ENCODE data around the gene SIN3B.
"Not testable (repeated sequence)": the region's sequence is repeated elsewhere in the genome, so short reads cannot be mapped to it uniquely, and the experiment has no call there.

Gene SIN3B, protein sequence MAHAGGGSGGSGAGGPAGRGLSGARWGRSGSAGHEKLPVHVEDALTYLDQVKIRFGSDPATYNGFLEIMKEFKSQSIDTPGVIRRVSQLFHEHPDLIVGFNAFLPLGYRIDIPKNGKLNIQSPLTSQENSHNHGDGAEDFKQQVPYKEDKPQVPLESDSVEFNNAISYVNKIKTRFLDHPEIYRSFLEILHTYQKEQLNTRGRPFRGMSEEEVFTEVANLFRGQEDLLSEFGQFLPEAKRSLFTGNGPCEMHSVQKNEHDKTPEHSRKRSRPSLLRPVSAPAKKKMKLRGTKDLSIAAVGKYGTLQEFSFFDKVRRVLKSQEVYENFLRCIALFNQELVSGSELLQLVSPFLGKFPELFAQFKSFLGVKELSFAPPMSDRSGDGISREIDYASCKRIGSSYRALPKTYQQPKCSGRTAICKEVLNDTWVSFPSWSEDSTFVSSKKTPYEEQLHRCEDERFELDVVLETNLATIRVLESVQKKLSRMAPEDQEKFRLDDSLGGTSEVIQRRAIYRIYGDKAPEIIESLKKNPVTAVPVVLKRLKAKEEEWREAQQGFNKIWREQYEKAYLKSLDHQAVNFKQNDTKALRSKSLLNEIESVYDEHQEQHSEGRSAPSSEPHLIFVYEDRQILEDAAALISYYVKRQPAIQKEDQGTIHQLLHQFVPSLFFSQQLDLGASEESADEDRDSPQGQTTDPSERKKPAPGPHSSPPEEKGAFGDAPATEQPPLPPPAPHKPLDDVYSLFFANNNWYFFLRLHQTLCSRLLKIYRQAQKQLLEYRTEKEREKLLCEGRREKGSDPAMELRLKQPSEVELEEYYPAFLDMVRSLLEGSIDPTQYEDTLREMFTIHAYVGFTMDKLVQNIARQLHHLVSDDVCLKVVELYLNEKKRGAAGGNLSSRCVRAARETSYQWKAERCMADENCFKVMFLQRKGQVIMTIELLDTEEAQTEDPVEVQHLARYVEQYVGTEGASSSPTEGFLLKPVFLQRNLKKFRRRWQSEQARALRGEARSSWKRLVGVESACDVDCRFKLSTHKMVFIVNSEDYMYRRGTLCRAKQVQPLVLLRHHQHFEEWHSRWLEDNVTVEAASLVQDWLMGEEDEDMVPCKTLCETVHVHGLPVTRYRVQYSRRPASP

DNA sequence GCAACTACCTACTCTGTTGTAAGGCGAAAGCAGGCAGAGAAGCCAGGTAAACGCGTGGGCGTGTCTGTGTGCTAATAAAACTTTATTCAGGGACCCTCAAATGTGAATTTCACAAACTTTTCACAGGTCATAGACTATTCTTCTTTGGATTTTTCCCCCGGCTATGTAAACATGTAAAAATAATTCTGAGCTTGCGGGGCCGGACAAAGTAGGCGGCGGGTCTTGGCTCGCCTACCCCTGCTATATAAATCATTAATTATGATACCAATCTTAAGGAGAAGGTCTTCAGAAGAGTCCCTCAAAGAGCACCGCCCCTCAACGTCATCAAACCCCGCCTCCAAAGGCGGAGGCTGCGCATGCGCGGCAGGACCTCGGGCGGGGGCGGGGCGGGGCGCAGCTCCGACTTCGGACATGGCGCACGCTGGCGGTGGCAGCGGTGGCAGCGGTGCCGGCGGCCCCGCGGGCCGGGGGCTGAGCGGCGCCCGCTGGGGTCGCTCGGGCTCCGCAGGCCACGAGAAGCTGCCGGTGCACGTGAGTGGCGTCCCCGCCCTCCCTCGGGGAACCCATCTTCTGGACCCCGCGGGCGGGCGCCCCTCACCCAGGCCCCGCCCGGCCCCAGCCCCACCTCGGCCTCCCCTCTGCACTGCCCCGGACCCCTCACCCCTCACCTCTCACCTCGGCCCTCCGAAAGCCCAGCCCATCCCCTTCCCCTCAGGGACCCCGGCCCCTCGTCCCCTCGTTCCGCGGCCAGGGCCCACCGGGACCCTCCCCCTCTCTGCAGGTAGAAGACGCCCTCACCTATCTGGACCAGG is at the start of gene SIN3B:
Gene SIN3B, plus strand, starts transcription at position 389 of the 812 bp plus-strand sequence. Its CDS starts 23 bp downstream, at position 412.
- peak; percentile 96 for DNase-seq (ENCODE audit: low read depth, low spot score)

DNA sequence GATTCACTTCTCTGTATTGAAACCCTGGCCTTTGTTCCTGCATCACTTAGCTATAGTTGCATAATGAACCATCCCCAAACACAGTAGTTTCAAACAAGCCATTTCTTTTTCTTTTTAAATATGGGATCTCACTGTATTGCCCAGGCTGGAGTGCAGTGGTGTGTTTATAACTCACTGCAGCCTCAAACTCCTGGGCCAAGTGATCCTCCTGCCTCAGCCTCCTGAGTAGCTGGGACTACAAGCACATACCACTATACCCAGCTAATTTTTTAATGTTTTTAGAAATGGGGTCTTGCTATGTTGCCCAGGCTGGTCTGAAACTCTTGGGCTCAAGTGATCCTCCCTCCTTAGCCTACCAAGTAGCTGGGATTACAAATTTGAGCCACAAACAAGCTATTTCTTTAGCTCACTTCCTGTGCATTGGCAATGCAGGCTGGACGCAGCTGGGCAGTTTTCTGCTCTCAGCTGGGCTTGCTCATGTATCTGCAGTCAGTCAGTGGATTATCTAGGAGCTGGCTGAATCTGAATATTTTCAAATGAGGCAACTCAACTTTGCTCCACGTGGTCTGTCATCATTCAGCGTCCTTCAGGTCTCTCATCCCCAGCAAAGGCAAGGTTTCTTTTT is 49.5 kb upstream of the SIN3B start:
- no peak for DNase-seq (ENCODE audit: low read depth, low spot score)

- no peak for DNase-seq (ENCODE audit: low read depth, low spot score)
These were observed 46.5 kb upstream of the SIN3B start for GRCh38 chr19:16782719-16783118.

DNA sequence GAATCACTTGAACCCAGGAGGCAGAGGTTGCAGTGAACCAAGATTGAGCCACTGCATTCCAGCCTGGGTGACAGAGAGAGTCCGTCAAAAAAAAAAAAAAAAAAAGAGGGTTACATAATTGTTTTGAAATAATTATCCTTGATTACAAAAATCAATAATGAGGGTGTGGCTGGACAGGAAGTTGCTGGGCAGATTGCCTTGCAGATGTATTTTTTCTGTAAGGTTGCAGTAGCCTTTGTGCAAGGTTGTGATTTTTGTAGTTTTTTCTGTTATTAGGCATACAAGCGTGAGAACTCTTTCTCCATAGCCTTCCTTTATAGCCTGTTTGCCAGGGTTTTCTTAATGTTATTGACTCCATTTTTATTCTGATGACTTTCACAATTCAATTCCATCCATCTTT is 40.7 kb upstream of the SIN3B start:
- DNase-seq (ENCODE audit: low read depth, low spot score): no peak

DNA sequence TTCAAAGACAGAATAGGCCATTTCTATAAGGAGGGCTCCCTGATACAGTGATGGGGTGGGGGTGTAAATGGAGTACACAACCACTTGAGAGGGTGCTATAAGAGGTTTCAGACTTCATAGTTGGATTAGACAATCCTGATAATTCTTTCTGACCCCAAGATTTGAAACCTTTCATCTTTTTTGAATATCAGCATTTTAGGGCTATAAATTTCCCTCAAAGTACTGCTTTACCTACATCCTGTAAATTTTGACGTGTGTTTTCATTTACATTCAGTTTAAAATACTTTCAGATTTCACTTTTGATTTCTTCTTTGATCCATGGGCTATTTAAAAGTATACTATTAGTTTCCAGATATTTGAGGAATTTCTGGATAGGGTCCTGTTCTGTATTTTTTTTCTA is 40.0 kb upstream of the SIN3B start:
- no peak for DNase-seq (ENCODE audit: low read depth, low spot score)

GRCh38 chr19:16790051-16790450 is 39.1 kb upstream of the SIN3B start:
- no peak for DNase-seq (ENCODE audit: low read depth, low spot score)

GRCh38 chr19:16791942-16792341 is 37.3 kb upstream of the SIN3B start:
- no peak for DNase-seq (ENCODE audit: low read depth, low spot score)

- DNase-seq (ENCODE audit: low read depth, low spot score): no peak
These were observed 34.4 kb upstream of the SIN3B start for GRCh38 chr19:16794456-16795441.

GRCh38 chr19:16795731-16796130 is 33.5 kb upstream of the SIN3B start:
- no peak for DNase-seq (ENCODE audit: low read depth, low spot score)

DNA sequence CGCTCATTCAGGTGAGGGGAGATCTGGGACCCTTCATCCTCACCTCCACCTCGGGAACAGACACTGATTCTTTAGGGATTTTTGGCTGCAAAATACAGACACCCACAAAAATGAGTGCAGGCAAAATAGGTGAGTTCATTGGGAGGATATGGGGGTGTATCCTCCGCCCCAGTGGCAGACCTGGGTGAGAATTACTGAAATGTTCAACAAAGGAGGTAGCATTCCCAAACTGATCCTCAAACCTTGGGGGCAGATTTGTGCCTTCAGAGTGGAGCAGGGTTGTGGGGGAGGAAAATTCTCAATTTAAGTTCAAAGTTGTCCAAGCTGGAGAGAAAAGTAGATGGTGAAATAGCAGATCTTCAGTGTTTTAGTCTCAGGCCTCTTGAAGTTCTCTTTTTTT is 31.3 kb upstream of the SIN3B start:
- no peak for DNase-seq (ENCODE audit: low read depth, low spot score)

DNA sequence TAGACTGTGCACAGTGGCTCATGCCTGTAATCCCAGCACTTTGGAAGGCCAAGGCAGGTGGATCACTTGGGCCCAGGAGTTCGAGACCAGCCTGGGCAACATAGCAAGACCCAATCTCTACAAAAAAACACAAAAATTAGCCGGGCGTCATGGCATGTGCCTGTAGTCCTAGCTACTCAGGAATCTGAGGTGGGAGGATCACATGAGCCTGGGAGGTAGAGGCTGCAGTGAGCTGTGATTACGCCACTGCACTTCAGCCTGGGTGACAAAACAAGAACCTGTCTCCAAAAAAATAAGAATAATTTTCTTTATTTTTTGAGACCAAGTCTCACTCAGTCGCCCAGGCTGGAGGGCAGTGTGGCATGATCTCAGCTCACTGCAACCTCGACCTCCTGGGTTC is 30.9 kb upstream of the SIN3B start:
- not testable (repeated sequence) for DNase-seq (ENCODE audit: low read depth, low spot score)

GRCh38 chr19:16799740-16800139 is 29.5 kb upstream of the SIN3B start:
- no peak for DNase-seq (ENCODE audit: low read depth, low spot score)

- no peak for DNase-seq (ENCODE audit: low read depth, low spot score)
These were observed 27.6 kb upstream of the SIN3B start for GRCh38 chr19:16801600-16802013.

DNA sequence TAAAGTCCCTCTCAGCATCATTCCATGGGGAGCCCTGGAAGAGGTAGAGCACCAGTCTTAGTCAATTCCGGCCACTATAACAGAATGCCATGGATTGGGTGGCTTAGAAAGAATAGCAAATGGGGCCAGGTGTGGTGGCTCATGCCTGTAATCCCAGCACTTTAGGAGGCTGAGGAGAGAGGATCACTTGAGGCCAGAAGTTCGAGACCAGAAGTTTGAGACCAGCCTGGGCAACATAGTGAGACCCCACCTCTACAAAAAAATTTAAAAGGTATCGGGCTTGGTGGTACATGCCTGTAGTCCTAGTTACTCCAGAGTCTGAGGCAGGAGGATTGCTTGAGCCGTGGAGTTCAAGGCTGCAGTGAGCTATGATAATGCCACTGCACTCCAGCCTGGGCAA is 25.0 kb upstream of the SIN3B start:
- no peak for DNase-seq (ENCODE audit: low read depth, low spot score)

DNA sequence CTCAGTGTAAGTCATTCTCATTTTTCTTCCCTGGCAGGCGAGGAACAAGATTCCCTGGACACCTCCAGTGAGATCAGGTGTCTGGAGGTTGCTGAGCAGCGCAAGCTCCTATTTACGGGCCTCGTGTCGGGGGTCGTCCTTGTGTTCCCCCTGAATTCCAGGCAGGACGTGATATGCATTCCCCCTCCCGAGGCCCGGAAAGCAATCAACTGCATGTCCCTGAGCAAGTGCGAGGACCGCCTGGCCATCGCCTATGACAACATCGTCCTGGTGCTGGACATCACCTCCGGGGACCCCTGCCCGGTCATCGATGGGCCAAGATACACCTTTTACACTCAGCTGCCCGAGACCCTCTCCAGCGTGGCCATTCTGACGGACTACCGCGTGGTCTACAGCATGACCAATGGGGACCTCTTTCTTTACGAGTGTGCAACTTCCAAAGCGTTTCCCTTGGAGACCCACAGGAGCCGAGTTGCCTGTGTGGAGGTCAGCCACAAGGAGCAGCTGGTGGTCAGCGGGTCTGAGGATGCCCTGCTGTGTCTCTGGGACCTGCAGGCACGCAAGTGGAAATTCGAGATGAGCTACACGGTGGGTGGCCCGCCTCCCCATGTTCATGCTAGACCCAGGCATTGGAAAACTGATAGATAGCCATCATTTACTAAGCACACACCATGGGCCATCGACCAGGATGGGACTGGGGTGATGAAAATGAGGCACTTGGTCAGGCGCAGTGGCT is 21.5 kb upstream of the SIN3B start:
- DNase-seq (ENCODE audit: low read depth, low spot score): no peak

- DNase-seq (ENCODE audit: low read depth, low spot score): no peak
These were observed 14.6 kb upstream of the SIN3B start for GRCh38 chr19:16814526-16815100.

DNA sequence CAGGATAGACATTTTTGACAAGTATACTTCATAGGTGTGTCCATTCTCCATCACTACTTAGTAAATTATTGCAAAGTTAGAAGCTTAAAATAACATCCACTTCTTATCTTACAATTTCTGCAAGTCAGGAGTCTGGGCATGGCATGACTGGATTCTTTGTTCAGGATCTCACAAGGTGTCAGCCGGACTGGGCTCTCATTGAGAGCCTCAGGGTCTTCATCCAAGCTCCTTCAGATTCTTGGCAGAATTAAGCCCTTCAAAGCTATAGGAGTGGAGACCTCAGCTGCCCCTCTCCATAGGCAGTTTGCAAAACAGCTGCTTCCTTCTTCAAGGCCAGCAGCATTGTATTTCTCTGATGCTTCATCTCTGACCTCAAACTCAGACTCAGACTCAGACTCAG is 9.1 kb upstream of the SIN3B start:
- no peak for DNase-seq (ENCODE audit: low read depth, low spot score)

GRCh38 chr19:16821081-16821480 is 8.1 kb upstream of the SIN3B start:
- peak; percentile 65 for DNase-seq (ENCODE audit: low read depth, low spot score)

- DNase-seq (ENCODE audit: low read depth, low spot score): no peak
These were observed 6.5 kb upstream of the SIN3B start for GRCh38 chr19:16822648-16823047.
